Stimulated activated CD4-positive, alpha-beta T cell treated with anti-CD3 and anti-CD28 coated beads, Interleukin-2, amount 100 ng/mL, for 24 hours (primary cell): ENCODE results near the gene ADAMTSL1.
"Not testable (repeated sequence)": the region's sequence is repeated elsewhere in the genome, so short reads cannot be mapped to it uniquely, and the experiment has no call there.

Experiments used
- DNase-seq, 2 donors: peaks; one replicate each; pipeline ENCODE4 v3.0.0-alpha.2; 2020

Gene ADAMTSL1

GRCh38 chr9:18920141-18921084 is 446.5 kb downstream of the ADAMTSL1 start:
- no peak for DNase-seq

DNA sequence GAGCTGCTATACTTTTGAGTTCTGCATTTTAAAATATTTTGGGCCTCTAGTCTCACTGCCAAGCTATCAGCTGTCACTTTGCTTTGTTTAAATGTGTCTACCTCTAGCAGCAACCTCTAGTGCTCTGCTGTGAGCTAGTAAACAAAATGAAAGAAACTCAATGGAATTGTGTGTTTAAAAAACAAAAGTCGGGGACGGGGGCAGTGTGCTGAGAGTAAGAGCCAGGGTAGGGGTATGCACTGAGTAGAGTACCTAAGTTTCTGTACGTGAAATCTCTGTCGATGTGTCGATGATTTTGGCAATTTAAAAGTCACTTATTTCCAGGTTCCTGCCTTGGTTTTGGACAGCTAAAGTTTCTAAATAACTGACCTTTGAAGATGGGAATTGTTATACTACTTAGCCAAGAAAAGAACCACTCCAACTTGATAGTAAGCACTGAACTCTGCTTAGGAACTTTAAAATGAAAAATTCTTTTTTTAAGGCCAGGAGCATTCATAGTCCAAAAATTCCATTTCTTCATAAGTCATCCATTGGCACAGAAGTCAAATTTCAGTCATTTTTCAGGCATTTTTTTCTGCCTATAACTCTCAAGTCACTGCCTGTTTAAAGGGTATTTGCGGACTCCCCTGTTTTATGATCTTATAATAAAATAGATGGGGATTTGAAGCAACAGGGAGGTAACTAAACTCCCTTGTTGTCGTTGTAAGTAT is 447.6 kb downstream of the ADAMTSL1 start:
- DNase-seq = no peak

DNA sequence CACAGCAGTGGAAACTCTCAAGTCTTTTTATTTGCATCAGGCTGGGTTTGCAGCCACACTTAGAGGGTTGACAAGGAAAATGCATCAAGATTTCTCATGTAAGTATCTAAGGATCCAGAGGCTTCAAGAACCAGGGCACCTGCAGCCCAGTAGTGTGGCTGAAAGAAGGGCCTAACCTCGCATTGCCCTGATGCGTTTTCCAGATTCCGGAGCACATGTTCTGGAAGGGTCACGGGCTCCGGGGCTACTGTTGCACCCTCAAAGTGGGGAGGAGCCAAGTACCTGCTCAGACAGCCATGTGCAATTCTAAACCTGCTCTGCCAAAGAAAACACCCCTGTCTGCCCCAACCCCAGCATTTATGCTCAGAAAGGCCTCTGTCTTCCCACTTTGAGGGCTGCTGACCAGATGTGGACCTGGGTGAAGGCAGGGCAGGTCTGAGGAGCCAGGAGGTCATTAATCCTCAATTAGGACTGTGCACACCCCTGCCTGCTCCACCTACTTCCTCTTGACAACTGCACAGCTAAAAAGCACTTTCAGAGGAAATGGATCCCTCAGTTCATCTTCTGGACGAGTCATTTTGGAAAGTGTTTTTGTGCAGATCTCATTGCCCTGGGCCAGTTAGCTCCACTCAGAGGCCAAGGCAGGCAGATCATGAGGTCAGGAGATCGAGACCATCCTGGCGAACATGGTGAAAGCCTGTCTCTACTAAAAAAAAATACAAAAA is 448.4 kb downstream of the ADAMTSL1 start:
- no peak for DNase-seq

DNA sequence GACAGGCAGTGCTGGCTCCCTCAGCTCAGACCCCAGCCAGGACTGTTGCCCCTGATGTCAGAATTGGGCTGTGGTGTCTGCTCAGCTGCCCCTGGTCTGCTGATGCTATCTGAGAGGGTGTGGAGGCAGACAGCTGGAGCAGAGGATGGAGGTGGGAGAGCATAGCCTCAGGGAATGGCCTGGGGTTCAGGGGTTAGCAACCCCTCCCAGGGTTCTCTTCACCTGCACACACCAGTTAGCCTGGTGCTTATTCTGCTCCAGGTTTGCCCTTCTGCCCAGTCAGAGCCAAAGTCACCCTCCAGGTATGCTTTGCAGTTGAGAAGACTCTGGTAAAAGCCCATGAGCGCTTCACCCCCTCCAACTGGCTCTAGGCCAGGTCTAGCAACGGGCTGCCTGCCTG is 449.2 kb downstream of the ADAMTSL1 start:
- no peak for DNase-seq

DNA sequence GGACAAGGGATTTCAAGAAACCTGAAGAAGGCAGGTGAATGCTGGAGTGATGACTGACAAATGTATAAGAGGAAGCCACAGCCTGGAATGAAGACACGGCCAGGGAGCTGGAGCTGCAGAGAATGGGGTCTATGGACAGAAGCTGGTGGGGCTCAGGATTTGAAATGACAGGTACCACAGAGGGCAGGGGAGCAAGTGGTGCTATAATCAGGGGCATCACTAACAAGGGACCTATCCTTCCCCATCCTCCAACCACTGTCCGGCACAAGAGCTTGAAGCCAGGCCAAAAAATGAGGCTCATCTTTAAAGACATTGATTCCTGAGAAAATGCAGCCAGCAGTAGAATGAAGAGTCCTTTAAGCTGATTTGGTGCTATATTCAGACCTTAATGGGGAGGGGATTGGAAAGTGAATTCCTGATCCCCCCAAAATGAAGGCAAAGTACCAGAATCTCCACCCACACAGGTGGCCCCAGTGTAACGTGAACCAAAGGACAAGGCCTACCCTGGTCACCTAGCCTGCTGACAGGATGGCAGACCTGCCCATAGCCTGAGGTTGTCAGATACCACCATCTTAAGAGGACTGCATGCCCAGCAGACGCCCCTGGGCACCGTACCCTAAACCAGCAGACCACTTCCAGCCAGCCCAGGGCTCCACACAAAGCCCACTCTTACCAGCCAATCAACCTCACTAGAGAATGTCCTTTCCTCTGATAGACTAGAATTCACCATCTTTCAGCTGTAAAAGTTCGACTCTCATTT is 449.9 kb downstream of the ADAMTSL1 start:
- no peak for DNase-seq

- DNase-seq = no peak
Observed at GRCh38 chr9:18925880-18926279, 451.9 kb downstream of the ADAMTSL1 start.

DNA sequence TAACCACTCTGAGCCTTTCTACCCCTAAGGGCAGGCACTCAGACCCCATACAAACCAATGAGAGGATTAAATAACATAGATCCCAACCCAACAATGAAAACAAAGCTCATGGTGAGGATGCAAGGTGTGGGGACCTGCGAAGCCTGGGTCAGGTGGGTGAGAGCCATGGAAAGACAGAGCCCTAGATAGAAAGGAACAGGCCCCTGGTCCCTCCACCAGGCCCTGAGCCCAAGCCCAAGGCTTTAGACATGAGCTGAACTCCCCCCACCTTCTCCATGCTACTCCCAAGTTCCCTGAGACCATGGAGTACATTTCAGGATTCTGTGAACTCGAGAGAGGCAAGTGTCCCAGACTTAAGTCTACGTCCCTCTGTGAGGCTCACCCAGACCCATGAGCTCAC is 452.6 kb downstream of the ADAMTSL1 start:
- no peak for DNase-seq

GRCh38 chr9:18928711-18929110 is 454.8 kb downstream of the ADAMTSL1 start:
- no peak for DNase-seq

GRCh38 chr9:18930611-18931010 is 456.7 kb downstream of the ADAMTSL1 start:
- not testable (repeated sequence) for DNase-seq

- no peak for DNase-seq
Observed at GRCh38 chr9:18935541-18935940, 461.6 kb downstream of the ADAMTSL1 start.

GRCh38 chr9:18936094-18936871 is 462.3 kb downstream of the ADAMTSL1 start:
- DNase-seq = no peak

- DNase-seq = no peak
Observed at GRCh38 chr9:18939943-18940342, 466.0 kb downstream of the ADAMTSL1 start.

GRCh38 chr9:18941060-18941740 is 467.2 kb downstream of the ADAMTSL1 start:
- DNase-seq = no peak

DNA sequence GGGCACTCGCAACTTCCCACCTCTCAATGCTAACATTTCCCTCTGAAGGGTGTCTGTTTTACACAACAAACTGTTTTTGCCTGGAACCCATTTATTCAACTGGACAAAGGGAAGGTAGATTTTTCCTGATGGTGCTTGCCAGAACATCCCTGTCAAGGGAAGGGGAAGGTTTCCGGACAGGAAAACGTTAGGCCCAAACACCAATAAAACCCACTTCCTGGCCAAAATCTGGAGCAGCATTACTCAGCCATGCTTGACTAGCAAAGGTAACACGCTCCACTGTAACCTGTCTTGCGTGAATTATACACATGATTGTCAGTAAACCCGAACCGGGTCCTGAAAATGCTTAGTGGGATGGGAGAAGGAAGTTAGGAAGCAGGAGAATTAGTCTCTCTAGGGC is 468.8 kb downstream of the ADAMTSL1 start:
- DNase-seq = no peak

- DNase-seq = no peak
Observed at GRCh38 chr9:18947892-18948339, 474.0 kb downstream of the ADAMTSL1 start.

GRCh38 chr9:18951936-18952335 is 478.0 kb downstream of the ADAMTSL1 start:
- no peak for DNase-seq

GRCh38 chr9:18955626-18956025 is 481.7 kb downstream of the ADAMTSL1 start:
- DNase-seq = no peak
